IPS-NIHi11 (cell line): ENCODE results near the gene CAV3.

Experiments used
- DNase-seq: peaks from one replicate; pipeline ENCODE4 v3.0.0; 2012; ENCODE audit warnings: mixed read lengths, low spot score

Gene CAV3

DNA sequence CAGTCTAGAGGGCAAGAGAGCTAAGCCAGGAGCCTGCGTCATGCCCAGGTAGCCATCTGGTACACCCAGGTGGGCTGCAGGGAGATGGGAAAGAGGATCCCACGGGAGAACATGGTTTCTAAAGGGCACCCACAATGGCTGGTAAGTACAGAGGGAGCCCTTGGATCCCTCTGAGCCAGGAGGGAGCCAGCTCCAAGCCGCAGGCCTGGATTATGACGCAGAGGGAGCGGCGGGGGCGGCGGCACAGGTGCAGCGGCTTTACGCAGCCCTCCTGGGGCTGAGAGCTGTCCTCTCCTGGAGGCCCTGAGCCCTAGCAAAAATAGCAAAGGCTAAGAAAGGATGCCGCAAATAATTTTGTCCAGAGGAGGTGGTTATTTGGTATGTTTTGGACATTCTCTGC, 2.8 kb downstream of the CAV3 start:
- no peak for DNase-seq

DNA sequence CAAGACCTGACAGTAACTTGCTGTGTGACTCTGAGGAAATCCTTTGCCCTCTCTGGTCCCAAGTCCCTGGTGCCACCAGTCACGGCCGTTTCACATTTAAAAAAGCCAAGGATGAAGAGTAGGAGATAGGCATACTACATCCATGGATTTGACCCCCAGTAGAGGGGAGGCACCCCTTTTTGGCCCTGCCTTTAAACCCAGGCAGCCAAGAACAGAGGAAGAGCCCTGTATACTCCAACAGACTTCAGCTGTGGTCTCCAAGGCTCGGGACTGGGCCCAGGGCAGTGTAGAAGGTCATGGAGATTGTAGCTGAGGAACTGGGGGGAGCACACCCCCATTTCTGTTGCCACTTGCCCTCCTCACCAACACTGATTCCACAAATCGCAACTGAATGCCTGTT, 3.7 kb downstream of the CAV3 start:
- DNase-seq: no peak

- DNase-seq: no peak
Measured at GRCh38 chr3:8737823-8738222, 4.2 kb downstream of the CAV3 start.

DNA sequence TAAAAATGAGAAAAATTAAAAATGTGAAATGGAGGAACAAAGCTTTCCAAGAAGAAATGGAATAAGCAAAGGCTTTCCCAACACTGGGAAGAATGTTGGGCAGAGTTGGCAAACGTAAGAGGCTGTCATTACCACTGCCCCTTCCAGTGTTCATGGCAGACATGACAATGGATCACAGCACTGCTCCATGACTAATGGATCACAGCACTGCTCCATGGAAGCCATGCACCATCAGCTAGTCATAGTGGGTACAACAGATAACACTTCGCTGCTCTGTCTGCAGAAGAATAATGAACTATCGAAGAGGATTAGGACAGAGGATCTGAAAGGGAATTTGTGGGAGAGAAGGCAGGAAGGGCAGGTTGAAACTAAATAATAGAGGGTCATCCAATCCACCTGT, 5.0 kb downstream of the CAV3 start:
- no peak for DNase-seq

DNA sequence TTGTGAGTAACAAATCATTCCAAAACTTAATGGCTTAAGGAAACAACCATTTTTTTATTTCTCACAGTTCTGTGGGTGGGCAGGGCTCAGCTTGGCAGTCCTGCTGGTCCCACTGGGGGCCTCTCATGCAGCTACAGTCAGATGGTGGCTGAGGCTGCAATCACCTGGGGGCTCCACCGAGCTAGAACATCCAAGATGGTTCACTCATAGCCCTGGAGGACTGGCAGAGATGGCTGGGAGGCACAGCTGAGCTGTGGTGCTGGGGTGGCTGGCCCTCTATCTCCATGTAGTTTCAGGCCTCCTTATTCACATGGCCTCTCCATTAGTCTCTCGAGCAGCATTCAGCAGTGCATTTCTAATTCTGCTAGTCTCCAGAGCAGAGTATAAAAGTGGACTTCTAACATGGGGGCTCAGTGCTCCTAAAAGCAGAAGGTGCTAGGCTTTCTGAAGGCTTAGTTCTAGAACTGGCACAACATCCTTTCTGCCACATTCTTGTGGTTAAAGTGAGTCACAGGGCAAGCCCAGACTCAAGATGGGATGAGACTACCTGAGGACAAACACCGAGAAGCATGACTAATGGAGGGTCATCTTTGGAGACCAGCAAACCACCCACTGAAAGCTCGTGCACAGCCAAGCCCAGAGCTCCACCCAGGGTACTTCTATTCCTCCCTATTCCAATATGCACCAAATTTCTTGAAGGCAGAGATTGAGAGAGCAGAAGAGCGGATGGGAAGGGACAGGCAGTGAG, 6.3 kb downstream of the CAV3 start:
- no peak for DNase-seq

GRCh38 chr3:8741581-8742261, 8.1 kb downstream of the CAV3 start:
- peak; percentile 84 for DNase-seq

DNA sequence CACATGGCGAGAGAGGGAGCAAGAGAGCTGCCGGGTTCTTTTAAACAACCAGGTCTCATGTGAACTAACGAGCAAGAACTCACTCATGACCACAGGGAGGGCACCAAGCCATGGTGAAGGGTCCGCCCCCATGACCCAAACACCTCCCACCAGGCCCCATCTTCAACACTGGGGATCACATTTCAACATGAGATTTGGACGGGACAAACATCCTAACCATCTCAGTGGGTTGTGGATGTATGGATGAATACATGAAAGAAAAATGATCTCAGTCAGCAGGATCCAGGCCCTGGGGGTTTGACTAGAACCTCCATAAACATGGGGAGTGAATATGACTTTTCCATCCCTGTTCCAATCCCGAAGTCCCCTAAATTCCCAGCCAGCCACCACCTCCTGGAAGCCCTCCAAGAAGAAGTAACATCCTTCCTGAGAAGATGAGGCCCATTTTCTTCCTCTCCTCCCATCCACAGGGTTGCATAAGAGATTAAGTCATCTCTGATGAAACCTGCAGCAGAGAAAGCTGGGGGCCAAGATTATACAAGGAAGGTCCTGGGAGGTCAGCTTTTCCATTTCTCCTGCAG, 9.5 kb downstream of the CAV3 start:
- DNase-seq: no peak

DNA sequence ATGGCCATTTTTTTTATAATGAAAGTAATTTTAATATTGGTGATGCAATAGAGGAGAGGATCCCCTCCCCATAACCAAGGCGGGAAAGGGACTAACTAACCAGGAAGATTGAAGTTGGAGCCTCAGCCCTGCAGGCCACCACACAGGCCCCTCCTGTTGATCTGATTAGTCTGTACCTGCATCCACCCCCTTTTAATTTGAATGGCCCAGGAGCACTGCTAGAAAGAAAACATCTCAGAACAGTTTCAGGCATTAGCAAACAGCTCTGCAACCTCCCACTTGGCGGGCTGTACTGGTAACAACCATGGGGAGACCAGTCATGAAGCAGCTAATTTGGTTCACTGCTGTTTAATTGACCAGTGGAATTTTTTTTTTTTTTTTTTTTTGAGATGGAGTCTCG, 10.3 kb downstream of the CAV3 start:
- peak; percentile 25 for DNase-seq

GRCh38 chr3:8745619-8746370, 12.2 kb downstream of the CAV3 start:
- no peak for DNase-seq

DNA sequence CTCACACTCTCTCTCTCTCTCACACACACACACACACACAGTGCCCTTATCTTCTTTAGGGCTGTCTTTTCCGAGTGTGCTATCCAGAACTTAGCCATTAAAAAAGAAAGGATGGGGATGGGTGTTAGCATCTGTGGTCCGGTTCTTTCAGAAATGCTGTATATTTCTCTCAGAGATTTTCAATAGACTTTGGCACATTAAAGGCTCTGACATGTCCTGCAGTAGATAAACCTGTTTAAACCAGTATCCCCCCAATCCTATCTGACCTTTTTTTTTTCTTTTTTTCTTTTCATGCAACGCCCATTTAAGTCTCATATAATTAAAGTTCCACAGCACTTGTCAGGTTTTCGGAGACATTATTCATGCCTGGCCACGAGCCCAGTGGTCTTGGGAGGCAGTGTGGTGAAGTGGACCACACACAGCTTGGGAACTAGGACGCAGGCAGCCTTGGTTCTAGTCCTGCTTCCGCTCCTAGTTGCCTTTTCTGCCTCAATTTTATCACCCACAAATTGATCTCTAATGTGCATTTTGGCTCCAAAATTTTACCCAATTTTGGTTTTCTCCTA, 13.3 kb downstream of the CAV3 start:
- DNase-seq: no peak

GRCh38 chr3:8749316-8749715, 15.7 kb downstream of the CAV3 start:
- DNase-seq: no peak

DNA sequence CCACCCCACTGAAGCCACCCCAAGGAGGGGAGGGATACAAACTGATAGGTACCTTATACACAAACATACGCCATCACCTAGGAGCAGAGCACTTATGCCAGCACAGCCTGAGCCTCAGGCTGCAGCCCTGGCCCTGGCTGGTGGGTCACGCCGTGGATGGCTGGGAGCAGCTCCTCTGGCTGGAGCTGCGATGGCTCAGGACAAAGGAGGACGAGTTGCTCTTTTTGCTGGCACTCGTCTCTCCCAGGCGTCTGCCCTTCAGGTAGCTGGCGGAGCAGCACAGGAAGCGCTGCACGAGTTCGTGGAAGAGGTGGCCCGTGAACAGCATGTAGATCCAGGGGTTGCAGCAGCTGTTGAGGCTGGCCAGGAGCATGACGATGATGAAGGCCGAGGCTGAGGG, 19.2 kb downstream of the CAV3 start:
- no peak for DNase-seq

DNA sequence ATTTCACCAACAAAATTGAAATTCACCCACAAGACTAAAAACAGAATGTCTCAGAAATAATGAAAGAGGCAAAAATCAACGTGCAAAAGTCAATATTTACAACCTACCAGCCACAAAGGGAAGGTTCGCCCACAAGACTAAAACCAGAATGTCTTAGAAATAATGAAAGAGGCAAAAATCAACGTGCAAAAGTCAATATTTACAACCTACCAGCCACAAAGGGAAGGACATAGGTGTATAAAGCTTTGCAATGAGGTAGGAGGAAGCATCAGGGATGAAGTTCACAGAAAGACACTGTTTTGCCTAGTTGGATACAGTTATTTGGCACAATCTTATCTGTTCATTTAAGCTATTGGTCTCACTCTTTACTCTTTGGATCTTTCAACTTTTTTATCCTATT, 21.5 kb downstream of the CAV3 start:
- no peak for DNase-seq

DNA sequence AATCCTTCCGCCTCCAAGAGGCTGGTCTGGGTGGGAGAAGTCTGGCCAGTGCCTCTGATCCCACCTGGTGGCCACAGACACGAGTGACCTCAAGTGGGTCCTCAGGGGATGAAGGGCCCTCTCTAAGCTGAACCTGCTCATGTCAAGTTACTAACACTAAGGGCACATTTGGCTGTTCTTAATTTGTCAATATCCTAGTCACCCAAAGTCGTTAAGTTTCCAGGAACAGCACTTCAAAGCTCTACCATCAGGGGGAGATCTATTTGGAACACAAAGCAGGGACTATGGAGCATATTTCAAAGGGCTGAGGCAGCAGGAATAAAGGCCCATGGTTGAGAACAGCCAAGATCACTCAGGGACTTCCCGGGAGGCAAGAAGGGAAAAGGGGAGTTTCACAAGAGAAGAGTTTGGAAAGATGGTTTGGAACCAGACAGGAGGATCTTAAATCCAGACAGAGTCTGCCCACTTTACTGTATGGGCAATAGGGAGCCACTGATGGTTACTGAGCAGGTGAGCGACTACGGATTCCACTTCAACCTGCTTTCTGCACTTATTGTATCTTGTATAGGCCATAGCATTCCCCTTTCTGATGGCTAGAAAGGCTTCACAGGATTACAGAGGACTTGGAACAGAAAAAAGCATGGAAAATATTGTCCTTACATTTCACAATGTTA, 22.1 kb downstream of the CAV3 start:
- DNase-seq: peak; percentile 51

DNA sequence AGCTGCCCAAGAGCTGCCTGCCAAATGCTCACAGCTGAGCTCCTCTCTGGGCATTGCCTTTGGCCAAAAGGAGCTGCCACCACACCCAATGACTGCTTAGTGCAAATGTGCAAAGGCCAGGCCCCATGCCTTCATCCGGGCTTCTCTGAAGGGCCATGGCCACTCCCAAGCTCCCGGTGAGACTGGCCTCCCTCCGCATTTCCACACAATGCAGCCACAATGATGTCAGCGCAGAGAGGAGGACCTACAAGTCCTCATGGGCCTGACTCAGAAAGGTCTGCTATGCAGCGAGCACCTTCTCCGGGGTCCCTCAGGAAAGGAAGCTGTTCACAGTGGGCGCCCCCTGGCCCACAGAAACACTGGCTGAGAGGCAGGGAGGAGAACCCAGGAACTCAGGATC, 23.1 kb downstream of the CAV3 start:
- DNase-seq: peak; percentile 38

DNA sequence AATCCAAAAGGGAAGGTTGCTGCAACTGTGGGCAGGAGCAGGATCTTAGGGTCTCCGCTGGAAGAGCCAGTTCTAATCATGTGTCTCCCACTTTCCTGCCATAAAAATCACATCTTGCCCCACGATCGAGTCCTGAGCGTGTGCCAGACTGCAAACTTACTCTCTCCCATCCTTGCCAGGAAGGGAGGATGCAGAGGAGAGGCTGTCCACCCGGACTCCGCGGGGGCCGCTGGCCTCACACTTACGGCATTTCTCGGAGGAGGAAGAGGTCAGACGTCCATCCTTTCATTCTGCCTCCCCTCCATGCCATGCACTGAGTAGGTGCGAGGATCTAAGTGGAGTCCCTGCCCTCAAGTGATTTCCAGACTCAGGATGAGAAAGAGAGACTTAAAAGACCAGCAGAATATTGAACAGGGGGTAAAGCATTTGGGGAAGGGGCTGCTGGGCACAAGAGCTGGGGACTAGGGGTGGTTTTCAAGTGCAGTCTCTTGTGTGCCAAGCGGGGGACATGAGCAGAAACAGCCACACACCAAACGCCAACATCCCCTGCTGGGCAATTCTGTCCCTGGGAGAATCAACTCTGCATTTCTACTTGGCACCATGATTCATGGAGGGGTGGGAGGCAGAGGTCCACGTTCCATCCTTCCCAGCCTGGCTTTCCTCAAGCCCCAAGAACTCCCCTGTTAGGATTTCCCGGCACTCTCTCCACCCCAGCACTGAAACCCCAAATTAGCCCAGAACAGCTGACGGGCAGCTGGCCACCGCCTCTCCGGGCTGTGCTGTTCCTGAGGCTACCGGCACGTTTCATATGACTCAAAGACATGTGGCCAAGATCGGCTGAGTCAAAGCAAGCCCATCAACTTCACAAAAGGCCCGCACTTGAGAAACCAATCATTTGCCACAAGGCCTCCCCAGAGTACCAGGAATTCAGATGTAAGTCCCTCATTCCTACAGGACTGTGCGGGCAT, 24.2 kb downstream of the CAV3 start:
- no peak for DNase-seq

DNA sequence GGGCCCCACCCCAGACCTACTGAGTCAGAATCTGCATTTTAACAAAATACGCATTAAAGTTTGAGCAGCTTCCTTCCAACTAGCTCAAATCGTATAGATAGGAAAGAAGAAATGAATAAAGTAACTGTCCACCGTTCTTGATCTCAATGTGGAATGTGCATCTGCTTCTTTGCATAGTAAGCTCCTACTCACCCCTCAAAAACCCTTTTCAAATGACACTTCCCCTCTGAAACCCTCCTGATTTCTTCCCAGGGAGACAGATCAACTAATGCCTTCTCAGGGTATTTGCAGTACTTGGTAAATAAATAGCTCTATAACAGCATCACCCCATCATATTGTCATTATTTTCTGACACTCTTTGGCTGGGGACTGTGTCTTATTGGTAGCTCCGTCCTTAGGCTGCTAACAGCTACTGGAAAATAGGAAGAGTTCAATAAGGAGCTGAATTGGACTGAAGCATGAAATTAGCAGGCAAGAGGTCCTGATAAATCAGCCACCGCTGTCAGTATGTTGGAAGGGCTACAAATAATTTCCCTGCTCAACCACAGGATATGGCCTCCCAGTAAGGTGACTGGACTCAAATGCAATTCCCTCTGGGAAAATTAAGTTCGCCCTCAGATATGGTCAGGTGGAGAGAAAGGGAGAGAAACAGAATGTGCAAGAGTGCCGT, 25.6 kb downstream of the CAV3 start:
- no peak for DNase-seq

DNA sequence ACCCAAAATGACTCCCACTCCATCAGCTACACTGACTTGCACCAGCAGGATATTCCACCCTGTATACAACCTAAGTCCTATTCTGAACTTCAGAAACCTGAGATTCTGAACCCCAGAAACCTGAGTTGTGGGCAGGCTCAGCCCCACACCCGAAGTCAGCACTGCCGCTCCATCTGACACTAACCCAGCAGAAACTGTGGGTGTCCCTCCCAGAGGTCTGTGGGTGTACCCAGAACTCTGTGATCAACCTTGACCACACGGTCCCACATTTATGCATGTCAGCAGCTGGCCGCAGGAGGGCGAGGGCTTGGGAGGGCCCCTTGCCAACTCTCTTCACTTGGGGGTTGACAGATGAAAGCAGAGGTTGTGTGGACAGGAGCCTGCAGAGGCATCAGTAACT, 26.5 kb downstream of the CAV3 start:
- no peak for DNase-seq

- no peak for DNase-seq
Measured at GRCh38 chr3:8760506-8760905, 26.9 kb downstream of the CAV3 start.

DNA sequence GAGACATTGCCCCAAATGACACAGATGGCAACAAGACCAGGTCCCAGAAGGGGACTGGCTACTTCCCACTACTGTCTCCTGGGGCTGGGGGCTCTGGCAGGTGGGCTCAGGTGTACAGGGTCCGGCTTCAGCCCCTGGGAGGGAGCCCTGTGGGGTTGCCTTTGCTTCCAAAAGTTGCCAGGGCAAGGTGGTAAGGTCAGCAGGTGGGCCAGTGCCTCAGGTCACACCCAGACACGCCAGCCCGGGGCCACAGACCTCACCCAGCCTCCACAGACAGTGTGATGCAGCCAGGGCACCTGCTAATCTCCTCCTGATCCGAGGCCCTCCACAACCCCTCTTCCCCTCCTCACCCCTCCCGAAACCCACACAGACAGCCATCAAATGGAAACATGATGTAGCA, 28.3 kb downstream of the CAV3 start:
- no peak for DNase-seq
